WTC11 (cell line): ENCODE measurements around the gene RBFA. TPM values are rescaled to one million over a fixed set of nuclear protein-coding genes. Genes with fewer than 3 reads are reported as not detected.

Source experiments
- ATAC-seq: fragments of 200-7000 bp; cut with Tn5 transposase; 2 replicates; pipeline ENCODE4 v1.10.0; 2021; ENCODE audit warnings: mild to moderate bottlenecking, moderate library complexity
- Bru-seq: library from RNA; stranded (reverse); fragments of 400-500 nt; gene quantifications from one replicate; lab custom pipeline; 2021; lab: Mats Ljungman, UMichigan
- CTCF ChIA-PET: fragments of 300-600 bp; sonication (Branson Sonifier 250); formaldehyde crosslinking; loops from one replicate; lab custom pipeline; 2021; ENCODE audit warnings: antibody characterized with exemption; lab: Charles Lee
- POLR2A ChIA-PET: fragments of 350-600 bp; sonication (Branson Sonifier 250); formaldehyde crosslinking; loops from one replicate; lab custom pipeline; 2021; ENCODE audit warnings: antibody characterized with exemption; lab: Charles Lee
- DNase-seq: peaks from one replicate; pipeline ENCODE4 v3.0.0; 2021; ENCODE audit warnings: low spot score
- H3K27ac Mint-ChIP-seq: 2 replicates; pipeline ENCODE4 v1.8.0; 2021; ENCODE audit warnings: mixed read lengths
- H3K27me3 Mint-ChIP-seq: 2 replicates; pipeline ENCODE4 v1.8.0; 2021; ENCODE audit warnings: low read depth, mild to moderate bottlenecking, moderate library complexity, mixed read lengths
- H3K36me3 Mint-ChIP-seq: 2 replicates; pipeline ENCODE4 v1.8.0; 2021; ENCODE audit warnings: mixed read lengths
- H3K4me1 Mint-ChIP-seq: 2 replicates; pipeline ENCODE4 v1.8.0; 2022; ENCODE audit warnings: mixed read lengths
- H3K4me3 Mint-ChIP-seq: 2 replicates; pipeline ENCODE4 v1.8.0; 2021; ENCODE audit warnings: mild to moderate bottlenecking, moderate library complexity, mixed read lengths
- H3K9me3 Mint-ChIP-seq: 2 replicates; pipeline ENCODE4 v1.8.0; 2021; ENCODE audit warnings: mixed read lengths
- AFF4 ChIP-seq: sonication (generic); formaldehyde crosslinking; IDR thresholded peaks from 2 replicates; pipeline ENCODE4 v1.8.1; 2023; ENCODE audit warnings: mild to moderate bottlenecking, missing genetic modification reagents, borderline replicate concordance
- ATF1 ChIP-seq: sonication (generic); formaldehyde crosslinking; IDR thresholded peaks from 2 replicates; pipeline ENCODE4 v1.8.1; 2023; ENCODE audit warnings: mild to moderate bottlenecking, moderate library complexity, missing genetic modification reagents
- ESRRA ChIP-seq: sonication (generic); formaldehyde crosslinking; IDR thresholded peaks from 2 replicates; pipeline ENCODE4 v1.8.1; 2022; ENCODE audit warnings: mild to moderate bottlenecking, missing genetic modification reagents, borderline replicate concordance
- FOXP1 ChIP-seq: sonication (generic); formaldehyde crosslinking; IDR thresholded peaks from 2 replicates; pipeline ENCODE4 v1.8.0; 2022; ENCODE audit warnings: missing genetic modification reagents, mild to moderate bottlenecking, moderate library complexity, borderline replicate concordance
- FOXP4 ChIP-seq: sonication (generic); formaldehyde crosslinking; IDR thresholded peaks from 2 replicates; pipeline ENCODE4 v1.8.0; 2022; ENCODE audit warnings: mild to moderate bottlenecking, missing genetic modification reagents
- HMGXB4 ChIP-seq: sonication (generic); formaldehyde crosslinking; IDR thresholded peaks from 2 replicates; pipeline ENCODE4 v1.8.1; 2023; ENCODE audit warnings: mild to moderate bottlenecking, moderate library complexity, missing genetic modification reagents
- MYBL2 ChIP-seq: sonication (generic); formaldehyde crosslinking; IDR thresholded peaks from 2 replicates; pipeline ENCODE4 v1.8.1; 2023; ENCODE audit warnings: mild to moderate bottlenecking, moderate library complexity, missing genetic modification reagents
- PRRX2 ChIP-seq: fragments of 250-450 bp; sonication (Bioruptor Pico); IDR thresholded peaks from 2 replicates; pipeline ENCODE4 v1.8.0; 2021; ENCODE audit warnings: mild to moderate bottlenecking
- TCF7 ChIP-seq: sonication (generic); formaldehyde crosslinking; IDR thresholded peaks from 2 replicates; pipeline ENCODE4 v1.8.0; 2022; ENCODE audit warnings: mild to moderate bottlenecking, low read depth, missing genetic modification reagents, moderate library complexity
- TEAD1 ChIP-seq: sonication (generic); formaldehyde crosslinking; IDR thresholded peaks from 2 replicates; pipeline ENCODE4 v1.8.0; 2022; ENCODE audit warnings: mild to moderate bottlenecking, missing genetic modification reagents
- TP53 ChIP-seq: sonication (generic); formaldehyde crosslinking; IDR thresholded peaks from 2 replicates; pipeline ENCODE4 v1.8.1; 2023; ENCODE audit warnings: mild to moderate bottlenecking, missing genetic modification reagents
- USF2 ChIP-seq: sonication (generic); formaldehyde crosslinking; IDR thresholded peaks from 2 replicates; pipeline ENCODE4 v1.8.1; 2023; ENCODE audit warnings: mild to moderate bottlenecking, missing genetic modification reagents, moderate library complexity
- ZBTB21 ChIP-seq: sonication (generic); formaldehyde crosslinking; IDR thresholded peaks from 2 replicates; pipeline ENCODE4 v1.8.1; 2023; ENCODE audit warnings: mild to moderate bottlenecking, missing genetic modification reagents, borderline replicate concordance
- ZNF219 ChIP-seq: sonication (generic); formaldehyde crosslinking; IDR thresholded peaks from 2 replicates; pipeline ENCODE4 v1.8.0; 2023; ENCODE audit warnings: missing genetic modification reagents, mild to moderate bottlenecking, borderline replicate concordance
- ZNF416 ChIP-seq: fragments of 250-450 bp; sonication (Bioruptor Pico); IDR thresholded peaks from 2 replicates; pipeline ENCODE4 v1.9.0; 2021; ENCODE audit warnings: mild to moderate bottlenecking, inconsistent platforms
- long read RNA-seq, 3 experiments: library from RNA in 1 of 3; library from capped mRNA in 1 of 3; library from polyadenylated mRNA in 1 of 3; unstranded in 2 of 3; stranded (forward) in 1 of 3; transcript quantifications; one replicate each; pipeline ENCODE4 v2.0.0, GENCODE V29; 2021
- total RNA-seq: library from RNA; stranded (reverse); gene quantifications from 3 replicates; pipeline ENCODE4 v1.2.3, GENCODE V29; 2021
- TF ChIP-seq, protein P1 (sequence below): sonication (generic); formaldehyde crosslinking; IDR thresholded peaks from 2 replicates; pipeline ENCODE4 v1.8.1; 2022; ENCODE audit warnings: low read depth, missing genetic modification reagents, borderline replicate concordance
- TF ChIP-seq, protein P2 (sequence below): fragments of 200-600 bp; IDR thresholded peaks from 2 replicates; pipeline ENCODE4 v1.8.0; 2022; ENCODE audit warnings: antibody characterized with exemption
- TF ChIP-seq, protein P3 (sequence below): sonication (generic); formaldehyde crosslinking; IDR thresholded peaks from 2 replicates; pipeline ENCODE4 v1.8.1; 2022; ENCODE audit warnings: low read depth, mild to moderate bottlenecking, moderate library complexity, missing genetic modification reagents, borderline replicate concordance

RBFA gene, protein sequence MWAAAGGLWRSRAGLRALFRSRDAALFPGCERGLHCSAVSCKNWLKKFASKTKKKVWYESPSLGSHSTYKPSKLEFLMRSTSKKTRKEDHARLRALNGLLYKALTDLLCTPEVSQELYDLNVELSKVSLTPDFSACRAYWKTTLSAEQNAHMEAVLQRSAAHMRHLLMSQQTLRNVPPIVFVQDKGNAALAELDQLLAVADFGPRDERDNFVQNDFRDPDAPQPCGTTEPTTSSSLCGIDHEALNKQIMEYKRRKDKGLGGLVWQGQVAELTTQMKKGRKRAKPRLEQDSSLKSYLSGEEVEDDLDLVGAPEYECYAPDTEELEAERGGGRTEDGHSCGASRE
- total RNA-seq (32.1 to 37.1 TPM (median 33.2 TPM) in 3 replicates), Bru-seq, nascent RNA (percentile 90 among the genes with signal in this experiment)
- long read RNA-seq, experiment 1, transcript RBFA-201 (6 exons, 1,219 nt): minor isoform, 5 of 83 reads
- long read RNA-seq, experiment 1, transcript RBFA-202 (7 exons, 1,407 nt): major isoform, 57 of 83 reads
- long read RNA-seq, experiment 1, partial matches to known transcripts: 6 of 83 reads
- long read RNA-seq, experiment 1, other reads (novel, unspliced or antisense): 15 of 83 reads
- long read RNA-seq, experiment 2, transcript RBFA-202 (7 exons, 1,407 nt): major isoform, 15 of 23 reads
- long read RNA-seq, experiment 2, partial matches to known transcripts: 3 of 23 reads
- long read RNA-seq, experiment 2, other reads (novel, unspliced or antisense): 3 of 23 reads
- long read RNA-seq, experiment 3, transcript RBFA-202 (7 exons, 1,407 nt): major isoform, 23 of 47 reads
- long read RNA-seq, experiment 3, partial matches to known transcripts: 0 of 47 reads
- long read RNA-seq, experiment 3, other reads (novel, unspliced or antisense): 23 of 47 reads

DNA sequence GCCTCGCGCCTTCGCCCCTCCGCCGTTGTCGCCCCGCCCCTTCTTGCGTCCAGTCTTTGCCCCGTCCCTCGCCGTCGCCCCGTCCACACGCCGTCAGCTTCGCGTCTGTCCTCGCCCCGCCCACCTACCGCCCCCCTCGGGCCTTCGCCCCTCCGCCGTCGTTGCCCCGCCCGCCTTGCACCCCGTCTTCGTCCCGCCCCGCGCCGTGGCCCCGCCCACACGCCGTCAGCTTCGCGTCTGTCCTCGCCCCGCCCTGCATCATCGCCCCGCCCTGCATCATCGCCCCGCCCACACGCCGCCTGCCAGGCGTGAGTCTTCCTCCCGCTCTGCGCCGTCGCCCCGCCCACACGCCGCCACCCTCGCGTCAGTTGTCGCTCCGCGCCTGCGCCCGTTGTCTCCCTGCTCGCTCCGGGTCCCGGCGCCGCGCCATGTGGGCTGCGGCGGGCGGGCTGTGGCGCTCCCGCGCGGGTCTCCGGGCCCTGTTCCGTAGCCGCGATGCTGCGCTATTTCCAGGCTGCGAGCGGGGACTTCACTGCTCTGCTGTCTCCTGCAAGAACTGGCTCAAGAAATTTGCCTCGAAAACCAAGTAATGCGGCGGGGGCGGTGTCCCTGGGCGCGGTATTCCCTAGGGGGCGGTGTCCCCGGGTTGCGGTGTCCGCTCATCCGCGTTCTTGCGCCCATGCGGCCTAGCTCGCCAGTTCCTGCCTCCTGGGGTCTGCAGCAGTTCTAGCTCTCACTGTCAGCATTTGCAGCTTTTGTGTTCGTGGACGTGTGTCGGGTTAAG is at the start of gene RBFA:
Gene RBFA (plus strand): TSS at position 367 of the 784 bp plus-strand sequence. CDS start 62 bp downstream, at position 429.
- peak; percentile 100 for DNase-seq
- TF ChIP-seq, protein P1, sequence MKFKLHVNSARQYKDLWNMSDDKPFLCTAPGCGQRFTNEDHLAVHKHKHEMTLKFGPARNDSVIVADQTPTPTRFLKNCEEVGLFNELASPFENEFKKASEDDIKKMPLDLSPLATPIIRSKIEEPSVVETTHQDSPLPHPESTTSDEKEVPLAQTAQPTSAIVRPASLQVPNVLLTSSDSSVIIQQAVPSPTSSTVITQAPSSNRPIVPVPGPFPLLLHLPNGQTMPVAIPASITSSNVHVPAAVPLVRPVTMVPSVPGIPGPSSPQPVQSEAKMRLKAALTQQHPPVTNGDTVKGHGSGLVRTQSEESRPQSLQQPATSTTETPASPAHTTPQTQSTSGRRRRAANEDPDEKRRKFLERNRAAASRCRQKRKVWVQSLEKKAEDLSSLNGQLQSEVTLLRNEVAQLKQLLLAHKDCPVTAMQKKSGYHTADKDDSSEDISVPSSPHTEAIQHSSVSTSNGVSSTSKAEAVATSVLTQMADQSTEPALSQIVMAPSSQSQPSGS: no peak
- TF ChIP-seq ZBTB21 (CRISPR knock-in tag) (peak; percentile 49; the same call in 1 of the 2 replicates), TEAD1 (peak; percentile 33; the same call in 1 of the 2 replicates), USF2 (CRISPR knock-in tag) (peak; percentile 51), ZNF219 (CRISPR knock-in tag) (no peak), AFF4 (CRISPR knock-in tag) (peak; percentile 62; the same call in 1 of the 2 replicates), TCF7 (CRISPR knock-in tag) (no peak), FOXP1 (CRISPR knock-in tag) (peak; percentile 71; the same call in 1 of the 2 replicates), MYBL2 (peak; percentile 57; the same call in 1 of the 2 replicates), ZNF416 (CRISPR knock-in tag) (peak; percentile 58; the same call in 1 of the 2 replicates), PRRX2 (CRISPR knock-in tag) (no peak), FOXP4 (CRISPR knock-in tag) (no peak), ESRRA (CRISPR knock-in tag) (peak; percentile 60; the same call in 1 of the 2 replicates), ATF1 (0 out of 2 replicates have a peak, but pooled peaks have one; percentile 41), HMGXB4 (peak; percentile 85), TP53 (peak; percentile 53; the same call in 1 of the 2 replicates)
- TF ChIP-seq, protein P2, sequence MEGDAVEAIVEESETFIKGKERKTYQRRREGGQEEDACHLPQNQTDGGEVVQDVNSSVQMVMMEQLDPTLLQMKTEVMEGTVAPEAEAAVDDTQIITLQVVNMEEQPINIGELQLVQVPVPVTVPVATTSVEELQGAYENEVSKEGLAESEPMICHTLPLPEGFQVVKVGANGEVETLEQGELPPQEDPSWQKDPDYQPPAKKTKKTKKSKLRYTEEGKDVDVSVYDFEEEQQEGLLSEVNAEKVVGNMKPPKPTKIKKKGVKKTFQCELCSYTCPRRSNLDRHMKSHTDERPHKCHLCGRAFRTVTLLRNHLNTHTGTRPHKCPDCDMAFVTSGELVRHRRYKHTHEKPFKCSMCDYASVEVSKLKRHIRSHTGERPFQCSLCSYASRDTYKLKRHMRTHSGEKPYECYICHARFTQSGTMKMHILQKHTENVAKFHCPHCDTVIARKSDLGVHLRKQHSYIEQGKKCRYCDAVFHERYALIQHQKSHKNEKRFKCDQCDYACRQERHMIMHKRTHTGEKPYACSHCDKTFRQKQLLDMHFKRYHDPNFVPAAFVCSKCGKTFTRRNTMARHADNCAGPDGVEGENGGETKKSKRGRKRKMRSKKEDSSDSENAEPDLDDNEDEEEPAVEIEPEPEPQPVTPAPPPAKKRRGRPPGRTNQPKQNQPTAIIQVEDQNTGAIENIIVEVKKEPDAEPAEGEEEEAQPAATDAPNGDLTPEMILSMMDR: peak; percentile 37
- TF ChIP-seq, protein P3, sequence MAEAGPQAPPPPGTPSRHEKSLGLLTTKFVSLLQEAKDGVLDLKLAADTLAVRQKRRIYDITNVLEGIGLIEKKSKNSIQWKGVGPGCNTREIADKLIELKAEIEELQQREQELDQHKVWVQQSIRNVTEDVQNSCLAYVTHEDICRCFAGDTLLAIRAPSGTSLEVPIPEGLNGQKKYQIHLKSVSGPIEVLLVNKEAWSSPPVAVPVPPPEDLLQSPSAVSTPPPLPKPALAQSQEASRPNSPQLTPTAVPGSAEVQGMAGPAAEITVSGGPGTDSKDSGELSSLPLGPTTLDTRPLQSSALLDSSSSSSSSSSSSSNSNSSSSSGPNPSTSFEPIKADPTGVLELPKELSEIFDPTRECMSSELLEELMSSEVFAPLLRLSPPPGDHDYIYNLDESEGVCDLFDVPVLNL (CRISPR knock-in tag): peak; percentile 43; the same call in 1 of the 2 replicates

More for the DNA sequence above, at the start of gene RBFA:
- H3K36me3 Mint-ChIP-seq: peaks cover 11% of the 10 kb centered on the region
- ATAC-seq: peak; percentile 88
- H3K9me3 Mint-ChIP-seq: no peaks in the 10 kb centered on the region
- POLR2A ChIA-PET: interaction anchor here (0.6 to 1.4 kb wide), 8 partner anchors 14 to 1099 kb away, joined by 3 to 6 read pairs (median 4); partner anchors contain the start of gene ADNP2
- H3K4me1 Mint-ChIP-seq: peaks cover 25% of the 10 kb centered on the region
- H3K4me3 Mint-ChIP-seq: peak within 1 kb of the TSS; percentile 84
- CTCF ChIA-PET: interaction anchor here (0.6 to 2.2 kb wide), 19 partner anchors 9 to 234 kb away, joined by 3 to 8 read pairs (median 4); partner anchors contain the start of gene ADNP2
- peak within 1 kb of the TSS; percentile 84 for H3K27ac Mint-ChIP-seq
- H3K27me3 Mint-ChIP-seq: peaks cover 6% of the 10 kb centered on the region
